Gastrocnemius medialis (tissue), 4 donors: Measurements from ENCODE around the gene LHFPL5. TPM values are rescaled to one million over a fixed set of nuclear protein-coding genes. Genes with fewer than 3 reads are reported as not detected.
A peak's percentile ranks its signal among the peaks of the same experiment; 100 is the strongest.

ENCODE experiments used
- ATAC-seq, 2 donors: fragments of 150-250 bp; one replicate each; pipeline ENCODE4 v1.9.1; 2016
- DNase-seq, 2 donors: peaks; one replicate each; pipeline ENCODE4 v3.0.0-alpha.2; 2019
- H3K27ac ChIP-seq, 4 donors: fragments of 200-600 bp; sonication (generic); 1 replicate in 1 of 4; 2 replicates in 3 of 4; pipeline ENCODE4 v1.5.1; 2016 to 2018; ENCODE audit warnings: mild to moderate bottlenecking in 2 of 4, moderate library complexity in 1 of 4
- H3K27me3 ChIP-seq, 3 donors: fragments of 200-600 bp; sonication (generic) in 2 of 3; 1 replicate in 1 of 3; 2 replicates in 2 of 3; pipeline versions ENCODE4 v1.5.1 to v1.6.0; 2016 to 2019; ENCODE audit warnings: mild to moderate bottlenecking in 1 of 3, moderate library complexity in 1 of 3
- H3K36me3 ChIP-seq, 2 donors: fragments of 200-600 bp; sonication (generic) in 1 of 2; one replicate each; pipeline ENCODE4 v1.5.1; 2017 to 2018
- H3K4me1 ChIP-seq, 2 donors: fragments of 200-600 bp; sonication (generic) in 1 of 2; one replicate each; pipeline ENCODE4 v1.5.1; 2016 to 2017; ENCODE audit warnings: mild to moderate bottlenecking in 2 of 2
- H3K4me3 ChIP-seq, 4 donors: fragments of 200-600 bp; sonication (generic) in 3 of 4; 1 replicate in 1 of 4; 2 replicates in 3 of 4; pipeline ENCODE4 v1.5.1; 2016 to 2019; ENCODE audit warnings: mild to moderate bottlenecking in 2 of 4
- H3K9me3 ChIP-seq, 3 donors: fragments of 200-600 bp; sonication (generic) in 2 of 3; 1 replicate in 1 of 3; 2 replicates in 2 of 3; pipeline ENCODE4 v1.5.1; 2016 to 2019
- CTCF ChIP-seq, 5 experiments: fragments of 450-650 bp in 3 of 5; fragments of 200-600 bp in 2 of 5; sonication (generic) in 2 of 5; IDR thresholded peaks in 4 of 5; conservative IDR thresholded peaks in 1 of 5; 1 replicate in 4 of 5; 2 replicates in 1 of 5; pipeline ENCODE4 v1.5.1; 2016 to 2019; ENCODE audit warnings: antibody characterized with exemption in 5 of 5, mild to moderate bottlenecking in 3 of 5, moderate library complexity in 3 of 5
- POLR2A ChIP-seq, 2 donors: fragments of 450-650 bp; IDR thresholded peaks; one replicate each; pipeline ENCODE4 v1.6.1; 2017; ENCODE audit warnings: antibody characterized with exemption in 2 of 2, mild to moderate bottlenecking in 2 of 2, moderate library complexity in 2 of 2
- in situ Hi-C, 4 donors: fragments of 200-750 bp; cut with MboI; loops; one replicate each; pipeline versions ENCODE4 v1.15.0 to v1.8.0; 2017; ENCODE audit warnings: low sequenced_read_pairs in 4 of 4
- intact Hi-C: fragments of 100-400 bp; cut with DNase I; formaldehyde crosslinking; loops from one replicate; pipeline ENCODE4 v1.15.1; 2023; ENCODE audit warnings: low total_unique reads
- total RNA-seq, 4 donors: library from RNA; depleted of rRNA; stranded (reverse); fragments of >200 nt; gene quantifications; one replicate each; pipeline versions ENCODE4 v1.1.0 to v1.2.3, GENCODE V29; 2016

The LHFPL5 gene
- total RNA-seq, 4 donors from 2014 or later: not detected

- ATAC-seq (no peak), DNase-seq (no peak)
- TF ChIP-seq POLR2A (IDR thresholded peaks at IDR 0.05): no peak
- TF ChIP-seq CTCF (IDR thresholded peaks at IDR 0.05 in 4 of 5, conservative IDR thresholded peaks at IDR 0.05 in 1 of 5): no peak
Observed at GRCh38 chr6:35801148-35801547, 4.0 kb upstream of the LHFPL5 start.

GRCh38 chr6:35808688-35809087, 3.5 kb downstream of the LHFPL5 start:
- Histone ChIP-seq H3K9me3 (no peaks in the 10 kb centered on the region), H3K27ac (no peak overlapping the region), H3K27me3 (peaks cover 18 to 24% (median 19%) of the 10 kb centered on the region in 3 donors), H3K36me3 (no peaks in the 10 kb centered on the region), H3K4me1 (no peaks in the 10 kb centered on the region), H3K4me3 (no peak overlapping the region)
- in situ Hi-C loops (no loop called here), intact Hi-C loops (no loop called here)
- ATAC-seq (no peak), DNase-seq (no peak)
- TF ChIP-seq CTCF (IDR thresholded peaks at IDR 0.05 in 4 of 5, conservative IDR thresholded peaks at IDR 0.05 in 1 of 5) (no peak), POLR2A (IDR thresholded peaks at IDR 0.05) (no peak)

More at GRCh38 chr6:35801148-35801547, 4.0 kb upstream of the LHFPL5 start:
- Histone ChIP-seq H3K27me3 (peaks cover 8 to 14% (median 10%) of the 10 kb centered on the region in 3 donors), H3K36me3 (no peaks in the 10 kb centered on the region), H3K4me3 (no peak overlapping the region), H3K4me1 (no peaks in the 10 kb centered on the region), H3K9me3 (no peaks in the 10 kb centered on the region), H3K27ac (no peak overlapping the region)
- in situ Hi-C loops (no loop called here), intact Hi-C loops (no loop called here)

GRCh38 chr6:35809809-35810208, 4.7 kb downstream of the LHFPL5 start:
- in situ Hi-C loops: no loop called here

GRCh38 chr6:35810971-35811698, 6.0 kb downstream of the LHFPL5 start:
- ATAC-seq: peak; percentile 83 to 91
- intact Hi-C loops (no loop called here), in situ Hi-C loops (no loop called here)
- Histone ChIP-seq H3K27ac (peak overlapping the region in 1 of 4 donors; percentile 39), H3K36me3 (no peaks in the 10 kb centered on the region), H3K27me3 (peaks cover 8 to 16% (median 14%) of the 10 kb centered on the region in 3 donors), H3K4me3 (no peak overlapping the region), H3K9me3 (no peaks in the 10 kb centered on the region), H3K4me1 (no peaks in the 10 kb centered on the region)
- no peak for TF ChIP-seq POLR2A (IDR thresholded peaks at IDR 0.05)
- no peak for TF ChIP-seq CTCF (IDR thresholded peaks at IDR 0.05 in 4 of 5, conservative IDR thresholded peaks at IDR 0.05 in 1 of 5)
- DNase-seq: no peak

More at GRCh38 chr6:35809809-35810208, 4.7 kb downstream of the LHFPL5 start:
- DNase-seq: no peak
- Histone ChIP-seq H3K9me3 (no peaks in the 10 kb centered on the region), H3K36me3 (no peaks in the 10 kb centered on the region), H3K4me1 (no peaks in the 10 kb centered on the region), H3K4me3 (no peak overlapping the region), H3K27me3 (peaks cover 18 to 24% (median 19%) of the 10 kb centered on the region in 3 donors), H3K27ac (no peak overlapping the region)
- intact Hi-C loops: no loop called here
- no peak for ATAC-seq
- TF ChIP-seq POLR2A (IDR thresholded peaks at IDR 0.05) (no peak), CTCF (IDR thresholded peaks at IDR 0.05 in 4 of 5, conservative IDR thresholded peaks at IDR 0.05 in 1 of 5) (no peak)

GRCh38 chr6:35811699-35811995, 6.5 kb downstream of the LHFPL5 start:
- H3K27me3 ChIP-seq: peaks cover 3 to 13% (median 9%) of the 10 kb centered on the region in 3 donors
- intact Hi-C loops: no loop called here

More at GRCh38 chr6:35811699-35811995, 6.5 kb downstream of the LHFPL5 start:
- DNase-seq: no peak
- Histone ChIP-seq H3K36me3 (no peaks in the 10 kb centered on the region), H3K27ac (no peak overlapping the region), H3K9me3 (no peaks in the 10 kb centered on the region), H3K4me1 (no peaks in the 10 kb centered on the region), H3K4me3 (no peak overlapping the region)
- in situ Hi-C loops: no loop called here
- ATAC-seq: no peak
- no peak for TF ChIP-seq POLR2A (IDR thresholded peaks at IDR 0.05)
- TF ChIP-seq CTCF (IDR thresholded peaks at IDR 0.05 in 4 of 5, conservative IDR thresholded peaks at IDR 0.05 in 1 of 5): no peak
